H9 (cell line): Measurements from ENCODE around the gene ADAM19. TPM values are rescaled to one million over a fixed set of nuclear protein-coding genes. Genes with fewer than 3 reads are reported as not detected.

ENCODE experiments used
- DNase-seq: peaks from one replicate; pipeline ENCODE4 v3.0.0-alpha.2; 2017
- H2AFZ ChIP-seq: one replicate; pipeline ENCODE4 v1.6.1; 2013; ENCODE audit warnings: mild to moderate bottlenecking, low read length, control low read depth, moderate library complexity
- H2AK5ac ChIP-seq: 2 replicates; pipeline ENCODE4 v1.6.1; 2013; ENCODE audit warnings: low read length, control low read depth, mixed read lengths; ENCODE audit not compliant: insufficient read length
- H2BK120ac ChIP-seq: one replicate; pipeline ENCODE4 v1.6.1; 2013; ENCODE audit warnings: low read depth, mild to moderate bottlenecking, low read length, control low read depth, inconsistent platforms; ENCODE audit not compliant: poor library complexity, severe bottlenecking
- H2BK12ac ChIP-seq: 2 replicates; pipeline ENCODE4 v1.6.1; 2013; ENCODE audit warnings: low read length, control low read depth, mixed read lengths, low read depth; ENCODE audit not compliant: insufficient read length
- H2BK15ac ChIP-seq: 2 replicates; pipeline ENCODE4 v1.6.1; 2013; ENCODE audit warnings: low read depth, low read length, control low read depth
- H2BK20ac ChIP-seq: one replicate; pipeline ENCODE4 v1.6.1; 2013; ENCODE audit warnings: low read depth, mild to moderate bottlenecking, low read length, control low read depth, inconsistent platforms; ENCODE audit not compliant: poor library complexity, severe bottlenecking
- H2BK5ac ChIP-seq: 2 replicates; pipeline ENCODE4 v1.6.1; 2013; ENCODE audit warnings: low read length, control low read depth, mixed read lengths; ENCODE audit not compliant: insufficient read length
- H3K14ac ChIP-seq: 2 replicates; pipeline ENCODE4 v1.6.1; 2013; ENCODE audit warnings: low read length, control low read depth; ENCODE audit not compliant: insufficient read depth
- H3K18ac ChIP-seq: 2 replicates; pipeline ENCODE4 v1.6.1; 2013; ENCODE audit warnings: low read depth, mild to moderate bottlenecking, mixed read lengths, low read length, control low read depth; ENCODE audit not compliant: insufficient read length
- H3K23ac ChIP-seq: 2 replicates; pipeline ENCODE4 v1.6.1; 2013; ENCODE audit warnings: low read length, control low read depth, mixed read lengths, low read depth; ENCODE audit not compliant: insufficient read length
- H3K23me2 ChIP-seq: 2 replicates; pipeline ENCODE4 v1.6.1; 2013; ENCODE audit warnings: low read depth, mild to moderate bottlenecking, mixed read lengths, low read length, control low read depth; ENCODE audit not compliant: insufficient read length, poor library complexity, severe bottlenecking
- H3K27ac ChIP-seq: 2 replicates; pipeline ENCODE4 v1.5.1; 2013; ENCODE audit warnings: low read length, control low read depth, mixed read lengths, low read depth; ENCODE audit not compliant: insufficient read length
- H3K27me3 ChIP-seq: 2 replicates; pipeline ENCODE4 v1.6.1; 2013; ENCODE audit warnings: low read length, control low read depth, inconsistent platforms; ENCODE audit not compliant: insufficient read depth
- H3K4ac ChIP-seq: 2 replicates; pipeline ENCODE4 v1.6.1; 2013; ENCODE audit warnings: low read depth, mild to moderate bottlenecking, control low read depth, inconsistent platforms, low read length, moderate library complexity
- H3K4me1 ChIP-seq: 2 replicates; pipeline ENCODE4 v1.6.1; 2013; ENCODE audit warnings: low read length, control low read depth, inconsistent platforms; ENCODE audit not compliant: insufficient read depth
- H3K4me2 ChIP-seq: 2 replicates; pipeline ENCODE4 v1.6.1; 2013; ENCODE audit warnings: low read length, control low read depth, mixed read lengths; ENCODE audit not compliant: insufficient read length, insufficient read depth
- H3K56ac ChIP-seq: 2 replicates; pipeline ENCODE4 v1.6.1; 2013; ENCODE audit warnings: low read depth, mild to moderate bottlenecking, mixed read lengths, low read length, control low read depth; ENCODE audit not compliant: insufficient read length
- H3K79me1 ChIP-seq: 2 replicates; pipeline ENCODE4 v1.6.1; 2013; ENCODE audit warnings: low read depth, mild to moderate bottlenecking, moderate library complexity, low read length, control low read depth, inconsistent platforms; ENCODE audit not compliant: insufficient read depth, poor library complexity, severe bottlenecking
- H3K79me2 ChIP-seq: 2 replicates; pipeline ENCODE4 v1.6.1; 2013; ENCODE audit warnings: low read length, control low read depth, inconsistent platforms; ENCODE audit not compliant: insufficient read depth
- H3K9ac ChIP-seq: 2 replicates; pipeline ENCODE4 v1.6.1; 2013; ENCODE audit warnings: low read length, control low read depth, mixed read lengths; ENCODE audit not compliant: insufficient read length; ENCODE audit errors: extremely low read depth
- H3K9me3 ChIP-seq: one replicate; pipeline ENCODE4 v1.6.1; 2013; ENCODE audit warnings: low read depth, low read length, inconsistent platforms; ENCODE audit not compliant: control insufficient read depth
- H3T11ph ChIP-seq: one replicate; pipeline ENCODE4 v1.6.1; 2013; ENCODE audit warnings: mild to moderate bottlenecking, low read length, control low read depth, inconsistent platforms
- H4K20me1 ChIP-seq: one replicate; pipeline ENCODE4 v1.6.1; 2013; ENCODE audit not compliant: control insufficient read depth, insufficient read length, insufficient read depth
- H4K5ac ChIP-seq: 2 replicates; pipeline ENCODE4 v1.6.1; 2013; ENCODE audit warnings: low read depth, mild to moderate bottlenecking, mixed read lengths, low read length, control low read depth; ENCODE audit not compliant: insufficient read length
- H4K8ac ChIP-seq: replicated peaks from 2 replicates; pipeline ENCODE4 v1.6.1; 2013; ENCODE audit warnings: low read length, control low read depth, mixed read lengths, low read depth; ENCODE audit not compliant: insufficient read length
- H4K91ac ChIP-seq: 2 replicates; pipeline ENCODE4 v1.6.1; 2013; ENCODE audit warnings: low read depth, mild to moderate bottlenecking, moderate library complexity, mixed read lengths, low read length, control low read depth; ENCODE audit not compliant: insufficient read length
- H3K27ac Mint-ChIP-seq, 3 experiments: 2 replicates in 2 of 3; 3 replicates in 1 of 3; pipeline ENCODE4 v1.8.0; 2020 to 2021; ENCODE audit warnings: mixed read lengths in 3 of 3, mild to moderate bottlenecking in 1 of 3, moderate library complexity in 1 of 3
- H3K27me3 Mint-ChIP-seq: 2 replicates; pipeline ENCODE4 v1.8.0; 2021; ENCODE audit warnings: low read depth, mild to moderate bottlenecking, moderate library complexity, mixed read lengths
- H3K36me3 Mint-ChIP-seq, 3 experiments: 2 replicates in 2 of 3; 3 replicates in 1 of 3; pipeline ENCODE4 v1.8.0; 2020 to 2021; ENCODE audit warnings: low read depth in 3 of 3, mixed read lengths in 3 of 3; ENCODE audit not compliant: insufficient read depth in 1 of 3
- H3K4me1 Mint-ChIP-seq, 2 experiments: 2 replicates each; pipeline ENCODE4 v1.8.0; 2020; ENCODE audit warnings: mixed read lengths in 2 of 2
- H3K4me3 Mint-ChIP-seq, 2 experiments: 2 replicates in 1 of 2; 3 replicates in 1 of 2; pipeline ENCODE4 v1.8.0; 2020 to 2021; ENCODE audit warnings: mild to moderate bottlenecking in 2 of 2, mixed read lengths in 2 of 2, moderate library complexity in 1 of 2
- H3K9me3 Mint-ChIP-seq, 2 experiments: 2 replicates in 1 of 2; 3 replicates in 1 of 2; pipeline ENCODE4 v1.8.0; 2020; ENCODE audit warnings: mild to moderate bottlenecking in 2 of 2, mixed read lengths in 2 of 2, moderate library complexity in 1 of 2
- CTCF ChIP-seq: fragments of 200-600 bp; sonication (generic); conservative IDR thresholded peaks from 3 replicates; pipeline ENCODE4 v1.8.0; 2021; ENCODE audit warnings: antibody characterized with exemption, mild to moderate bottlenecking
- WGBS: extraction: QIAGEN DNeasy Blood & Tissue Kit; methylation state at CpG from one replicate; pipeline ENCODE4 v1.1.7; 2013; ENCODE audit warnings: missing lambda C conversion rate, low lambda C conversion rate, mixed read lengths; ENCODE audit not compliant: insufficient read length; ENCODE audit errors: extremely low coverage; 5-methylcytosine and 5-hydroxymethylcytosine counted together
- total RNA-seq: library from RNA; stranded (reverse); gene quantifications from 2 replicates; pipeline ENCODE4 v1.2.1, GENCODE V29; 2021

Gene ADAM19
- total RNA-seq, 1 experiment from 2014 or later: 9.9 TPM

GRCh38 chr5:157561110-157561509 is 14.5 kb downstream of the ADAM19 start:
- H3K9ac ChIP-seq: no peak overlapping the region
- H3K14ac ChIP-seq: no peak overlapping the region
- DNase-seq: no peak

More at GRCh38 chr5:157561110-157561509, 14.5 kb downstream of the ADAM19 start:
- Histone ChIP-seq H2BK12ac (no peak overlapping the region), H3K56ac (no peak overlapping the region), H3K18ac (no peak overlapping the region), H2BK15ac (no peak overlapping the region), H3K23ac (no peak overlapping the region), H2BK5ac (no peak overlapping the region), H3K9me3 (no peaks in the 10 kb centered on the region), H2BK20ac (no peak overlapping the region), H4K8ac (no peak overlapping the region), H2AK5ac (no peak overlapping the region), H4K91ac (no peak overlapping the region), H3K4me2 (no peak overlapping the region), H3T11ph (no peak overlapping the region), H2BK120ac (no peak overlapping the region), H3K27ac (no peak overlapping the region), H3K4me1 (no peaks in the 10 kb centered on the region; the same call in 1 of the 2 replicates), H3K79me2 (no peaks in the 10 kb centered on the region), H2AFZ (no peak overlapping the region), H3K23me2 (no peaks in the 10 kb centered on the region), H3K79me1 (no peaks in the 10 kb centered on the region), H4K5ac (no peak overlapping the region), H4K20me1 (no peaks in the 10 kb centered on the region), H3K27me3 (no peaks in the 10 kb centered on the region), H3K4ac (no peak overlapping the region)
- TF ChIP-seq CTCF: no peak
- WGBS: no CpG with 5 or more reads among the region's 9 CpGs
- no peaks in the 10 kb centered on the region for H3K27me3 Mint-ChIP-seq
- H3K4me3 Mint-ChIP-seq: no peak overlapping the region
- peak overlapping the region in 1 of 3 experiments; percentile 72; a peak in 1 of 7 replicates for H3K27ac Mint-ChIP-seq
- H3K4me1 Mint-ChIP-seq: peaks cover 36 to 41% of the 10 kb centered on the region in 2 experiments
- H3K36me3 Mint-ChIP-seq: peaks cover 0 to 6% (median 2%) of the 10 kb centered on the region in 3 experiments; a peak in 3 of 7 replicates
- H3K9me3 Mint-ChIP-seq: no peaks in the 10 kb centered on the region
